Liver (tissue), 9 donors: ENCODE measurements around the gene OR2M2. TPM values are rescaled to one million over a fixed set of nuclear protein-coding genes. Genes with fewer than 3 reads are reported as not detected.

Experiments
- DNase-seq: peaks from one replicate; pipeline ENCODE4 v3.0.0-alpha.2; 2017; ENCODE audit warnings: low spot score
- H3K27ac ChIP-seq, 2 donors: one replicate each; pipeline ENCODE4 v1.7.0; 2013; ENCODE audit warnings: inconsistent platforms in 2 of 2, low read length in 2 of 2, control low read depth in 1 of 2, low read depth in 1 of 2, mild to moderate bottlenecking in 1 of 2
- H3K27me3 ChIP-seq, 4 donors: one replicate each; pipeline versions ENCODE4 v1.6.1 to v1.7.0; 2013; ENCODE audit warnings: low read length in 3 of 4, inconsistent platforms in 1 of 4, mild to moderate bottlenecking in 1 of 4, moderate library complexity in 1 of 4; ENCODE audit not compliant: control insufficient read depth in 4 of 4, insufficient read depth in 4 of 4
- H3K36me3 ChIP-seq, 4 donors: one replicate each; pipeline versions ENCODE4 v1.6.1 to v1.7.0; 2013; ENCODE audit warnings: low read length in 3 of 4, mild to moderate bottlenecking in 3 of 4, low read depth in 1 of 4, moderate library complexity in 1 of 4; ENCODE audit not compliant: control insufficient read depth in 4 of 4, insufficient read depth in 3 of 4
- H3K4me1 ChIP-seq, 4 donors: one replicate each; pipeline versions ENCODE4 v1.6.1 to v1.7.0; 2013; ENCODE audit warnings: low read length in 3 of 4, mild to moderate bottlenecking in 3 of 4, moderate library complexity in 1 of 4; ENCODE audit not compliant: control insufficient read depth in 4 of 4, insufficient read depth in 4 of 4
- H3K4me3 ChIP-seq, 3 donors: one replicate each; pipeline versions ENCODE4 v1.6.1 to v1.7.0; 2013; ENCODE audit warnings: low read length in 3 of 3, control low read depth in 1 of 3, low read depth in 1 of 3, mild to moderate bottlenecking in 1 of 3
- H3K9ac ChIP-seq, 2 donors: one replicate each; pipeline ENCODE4 v1.7.0; 2013; ENCODE audit warnings: low read length in 2 of 2, mild to moderate bottlenecking in 2 of 2, moderate library complexity in 2 of 2, control low read depth in 1 of 2, low read depth in 1 of 2
- H3K9me3 ChIP-seq, 4 donors: one replicate each; pipeline versions ENCODE4 v1.6.1 to v1.7.0; 2013; ENCODE audit warnings: low read length in 3 of 4; ENCODE audit not compliant: control insufficient read depth in 4 of 4
- ATF3 ChIP-seq: IDR thresholded peaks from 2 replicates; pipeline ENCODE4 v1.6.1; 2016; ENCODE audit warnings: antibody characterized with exemption
- EGR1 ChIP-seq, 2 donors: IDR thresholded peaks; 2 replicates each; pipeline ENCODE4 v1.6.1; 2016 to 2018; ENCODE audit warnings: antibody characterized with exemption in 2 of 2, low read depth in 2 of 2
- FOXA2 ChIP-seq: IDR thresholded peaks from 2 replicates; pipeline ENCODE4 v1.6.1; 2016; ENCODE audit warnings: antibody characterized with exemption
- GABPA ChIP-seq, 2 donors: IDR thresholded peaks in 1 of 2; conservative IDR thresholded peaks in 1 of 2; 2 replicates each; pipeline ENCODE4 v1.6.1; 2016; ENCODE audit warnings: antibody characterized with exemption in 2 of 2, mild to moderate bottlenecking in 1 of 2, moderate library complexity in 1 of 2
- HNF4A ChIP-seq, 2 donors: conservative IDR thresholded peaks; 2 replicates each; pipeline ENCODE4 v1.6.1; 2016; ENCODE audit warnings: antibody characterized with exemption in 2 of 2, mild to moderate bottlenecking in 2 of 2
- JUND ChIP-seq, 2 donors: IDR thresholded peaks; 2 replicates each; pipeline ENCODE4 v1.6.1; 2016; ENCODE audit warnings: antibody characterized with exemption in 2 of 2
- MAX ChIP-seq: IDR thresholded peaks from 2 replicates; pipeline ENCODE4 v1.6.1; 2016; ENCODE audit warnings: antibody characterized with exemption
- NR2F2 ChIP-seq: IDR thresholded peaks from 2 replicates; pipeline ENCODE4 v1.6.1; 2016; ENCODE audit warnings: antibody characterized with exemption
- RAD21 ChIP-seq, 2 donors: IDR thresholded peaks; 2 replicates each; pipeline ENCODE4 v1.6.1; 2016; ENCODE audit warnings: antibody characterized with exemption in 2 of 2, mild to moderate bottlenecking in 2 of 2
- RXRA ChIP-seq, 2 donors: IDR thresholded peaks; 2 replicates each; pipeline ENCODE4 v1.6.1; 2017 to 2018; ENCODE audit warnings: antibody characterized with exemption in 2 of 2, mild to moderate bottlenecking in 1 of 2
- TAF1 ChIP-seq: conservative IDR thresholded peaks from 2 replicates; pipeline ENCODE4 v1.6.1; 2016; ENCODE audit warnings: antibody characterized with exemption, mild to moderate bottlenecking
- YY1 ChIP-seq: IDR thresholded peaks from 2 replicates; pipeline ENCODE4 v1.6.1; 2016; ENCODE audit warnings: antibody characterized with exemption, mild to moderate bottlenecking
- WGBS: extraction: QIAGEN DNeasy Blood & Tissue Kit; methylation state at CpG from one replicate; pipeline ENCODE4 v1.1.7; 2013; 5-methylcytosine and 5-hydroxymethylcytosine counted together
- polyA plus RNA-seq, 2 donors: library from polyadenylated mRNA; stranded (reverse) in 1 of 2; unstranded in 1 of 2; fragments of 200-250 nt in 1 of 2; fragments of >200 nt in 1 of 2; fragmentation: Nextera tagmentation in 1 of 2; extraction: Ambion mirVana in 1 of 2; gene quantifications; one replicate each; pipeline versions ENCODE4 v1.2.1 to v1.2.3, GENCODE V29; 2013 to 2015
- total RNA-seq, 2 donors: library from RNA; depleted of rRNA; stranded (reverse); fragments of >200 nt; gene quantifications; one replicate each; pipeline ENCODE4 v1.2.3, GENCODE V29; 2014
- donor health status: healthy.
- donor health status: healthy.
- donor health status: healthy.
- donor health status: healthy.
- donor health status: healthy.

The OR2M2 gene
- total and polyA plus RNA-seq, 4 donors, result not detected

GRCh38 chr1:248183996-248184395 lies 9.4 kb downstream of the OR2M2 start:
- H3K4me3 ChIP-seq, result no peak overlapping the region
- peaks cover 0 to 5% (median under 1%) of the 10 kb centered on the region in 4 donors for H3K9me3 ChIP-seq
- TF ChIP-seq TAF1, result no peak
- TF ChIP-seq ATF3, result no peak
- no peak for TF ChIP-seq EGR1 (IDR thresholded peaks at IDR 0.05; ENCODE audit: low read depth in 2 of 2)
- TF ChIP-seq GABPA (IDR thresholded peaks at IDR 0.05 in 1 of 2, conservative IDR thresholded peaks at IDR 0.05 in 1 of 2), result no peak
- TF ChIP-seq MAX, result no peak
- no peak for TF ChIP-seq FOXA2
- no peak for TF ChIP-seq HNF4A (conservative IDR thresholded peaks at IDR 0.05)
- no peak for TF ChIP-seq RXRA (IDR thresholded peaks at IDR 0.05)
- TF ChIP-seq YY1, result no peak
- H3K27me3 ChIP-seq, result peaks cover 0 to 3% (median 0%) of the 10 kb centered on the region in 4 donors
- H3K36me3 ChIP-seq, result no peaks in the 10 kb centered on the region
- DNase-seq, result no peak
- no peaks in the 10 kb centered on the region for H3K4me1 ChIP-seq
- H3K9ac ChIP-seq, result no peak overlapping the region
- no peak overlapping the region for H3K27ac ChIP-seq
- WGBS, result 60% methylated on average over 7 of the region's 7 CpGs

- Histone ChIP-seq H3K27me3 (peaks cover 0 to 3% (median 0%) of the 10 kb centered on the region in 4 donors), H3K9ac (no peak overlapping the region), H3K27ac (no peak overlapping the region), H3K9me3 (peaks cover 0 to 5% (median under 1%) of the 10 kb centered on the region in 4 donors), H3K4me3 (no peak overlapping the region), H3K4me1 (no peaks in the 10 kb centered on the region), H3K36me3 (no peaks in the 10 kb centered on the region)
- no peak for DNase-seq
- 54% methylated on average over 3 of the region's 3 CpGs for WGBS
- no peak for TF ChIP-seq TAF1
- no peak for TF ChIP-seq EGR1 (IDR thresholded peaks at IDR 0.05; ENCODE audit: low read depth in 2 of 2)
- no peak for TF ChIP-seq JUND (IDR thresholded peaks at IDR 0.05)
- TF ChIP-seq GABPA (IDR thresholded peaks at IDR 0.05 in 1 of 2, conservative IDR thresholded peaks at IDR 0.05 in 1 of 2), result no peak
These were observed 12.7 kb downstream of the OR2M2 start for GRCh38 chr1:248187363-248187762.

- Histone ChIP-seq H3K9me3 (peaks cover 0 to 5% (median under 1%) of the 10 kb centered on the region in 4 donors), H3K4me3 (no peak overlapping the region), H3K27ac (no peak overlapping the region), H3K4me1 (no peaks in the 10 kb centered on the region), H3K9ac (no peak overlapping the region), H3K36me3 (no peaks in the 10 kb centered on the region), H3K27me3 (no peaks in the 10 kb centered on the region)
- DNase-seq, result no peak
- WGBS, result 59% methylated on average over 11 of the region's 11 CpGs
- no peak for TF ChIP-seq NR2F2
These were observed 14.4 kb downstream of the OR2M2 start for GRCh38 chr1:248189026-248189425.

- Histone ChIP-seq H3K9me3 (no peaks in the 10 kb centered on the region), H3K27ac (no peak overlapping the region), H3K4me1 (no peaks in the 10 kb centered on the region), H3K36me3 (no peaks in the 10 kb centered on the region), H3K4me3 (no peak overlapping the region), H3K27me3 (no peaks in the 10 kb centered on the region), H3K9ac (no peak overlapping the region)
- no peak for TF ChIP-seq RAD21 (IDR thresholded peaks at IDR 0.05)
- TF ChIP-seq ATF3, result no peak
- 55% methylated on average over 1 of the region's 1 CpG for WGBS
- DNase-seq, result no peak
These were observed 19.5 kb downstream of the OR2M2 start for GRCh38 chr1:248194117-248194516.
